T-helper 2 cell treated with Interferon-gamma antibody and Interleukin-4, amounts not matched to agents 100 ng/mL and 5 ng/mL, for 36 hours (primary cell): ENCODE data around the gene FOXP2. TPM values are rescaled to one million over a fixed set of nuclear protein-coding genes. Genes with fewer than 3 reads are reported as not detected.
"Not testable (repeated sequence)": the region's sequence is repeated elsewhere in the genome, so short reads cannot be mapped to it uniquely, and the experiment has no call there.

Experiments
- intact Hi-C: fragments of 100-400 bp; cut with micrococcal nuclease; formaldehyde crosslinking; loops from one replicate; pipeline ENCODE4 v1.15.1; 2023
- total RNA-seq: library from RNA; stranded (reverse); gene quantifications from 2 replicates; pipeline ENCODE4 v1.2.3, GENCODE V29; 2022

FOXP2 gene
- total RNA-seq, 1 donor from 2014 or later, result not detected

DNA sequence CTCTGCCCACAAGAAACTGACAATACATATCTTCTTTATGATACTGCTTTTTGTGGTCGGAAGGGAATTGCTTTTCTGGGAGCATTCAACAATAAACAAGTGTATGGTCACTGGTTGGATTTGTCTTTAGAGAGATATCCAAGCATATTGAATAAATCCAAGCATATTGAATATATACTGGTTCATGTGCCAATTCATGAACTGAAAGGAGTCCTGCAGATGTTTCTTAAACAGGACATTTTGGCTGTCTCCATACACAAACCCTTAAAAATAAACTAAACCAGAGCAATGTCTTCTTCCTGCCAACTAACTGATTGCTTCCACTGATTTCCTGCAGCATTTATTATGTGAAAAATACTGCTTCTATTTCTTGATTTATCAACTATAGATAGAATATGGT, 173.9 kb downstream of the FOXP2 start:
- intact Hi-C loops, result no loop called here

DNA sequence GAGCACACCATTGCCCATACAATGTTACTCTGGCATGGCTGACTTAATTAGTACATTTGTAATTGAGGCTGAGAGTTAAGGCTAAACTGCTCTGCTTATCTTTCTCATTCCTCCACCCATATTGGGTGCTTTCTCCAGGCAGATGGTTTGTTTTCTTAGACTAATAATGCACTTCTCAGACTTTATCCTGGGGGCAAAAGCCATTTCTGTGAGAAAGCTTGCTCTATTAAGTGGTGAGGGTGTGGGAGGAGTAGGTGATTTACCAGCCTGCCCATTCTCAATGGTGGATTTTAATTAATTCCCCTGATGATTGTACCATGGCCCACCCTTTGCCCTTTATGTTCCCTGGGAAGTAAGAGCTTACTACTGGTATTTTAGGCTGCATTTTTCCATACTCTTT, 174.8 kb downstream of the FOXP2 start:
- intact Hi-C loops, result no loop called here

DNA sequence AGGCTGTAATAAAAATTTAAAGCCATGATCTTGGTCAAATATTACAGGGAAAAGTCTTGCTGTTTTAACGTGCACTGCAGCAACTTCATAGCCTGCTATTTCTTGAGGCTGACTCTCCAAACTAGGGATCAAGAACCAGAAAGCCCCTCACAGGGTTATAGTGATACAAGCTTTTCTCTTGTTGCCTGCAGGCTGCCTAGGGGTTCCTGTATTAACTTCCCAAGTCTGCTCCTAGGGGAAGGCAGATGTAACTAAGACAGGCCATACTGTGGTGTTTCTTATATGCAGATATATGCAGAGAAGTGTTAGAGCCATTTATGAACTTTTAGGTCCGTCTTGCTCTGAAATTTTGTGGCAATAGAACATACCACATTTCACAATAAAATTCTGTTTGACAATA, 175.7 kb downstream of the FOXP2 start:
- intact Hi-C loops, result no loop called here

DNA sequence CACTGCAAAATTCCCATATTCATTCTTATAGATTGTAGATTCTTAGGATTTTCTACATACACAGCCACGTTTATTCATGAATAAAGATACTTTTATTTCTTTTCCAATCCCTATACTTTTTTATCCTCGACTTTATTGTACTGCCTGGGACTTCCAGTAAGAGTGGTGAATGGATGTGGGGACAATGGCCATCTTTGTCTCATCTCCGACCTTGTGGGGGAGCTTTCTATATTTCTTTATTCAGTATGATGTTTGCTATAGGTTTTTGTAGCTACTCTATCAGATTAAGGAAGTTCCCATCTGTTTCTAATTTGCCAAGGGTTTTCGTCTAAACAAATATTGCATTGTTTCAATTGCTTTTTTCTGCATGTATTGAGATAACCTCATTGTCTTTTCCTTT, 184.3 kb downstream of the FOXP2 start:
- intact Hi-C loops, result no loop called here

DNA sequence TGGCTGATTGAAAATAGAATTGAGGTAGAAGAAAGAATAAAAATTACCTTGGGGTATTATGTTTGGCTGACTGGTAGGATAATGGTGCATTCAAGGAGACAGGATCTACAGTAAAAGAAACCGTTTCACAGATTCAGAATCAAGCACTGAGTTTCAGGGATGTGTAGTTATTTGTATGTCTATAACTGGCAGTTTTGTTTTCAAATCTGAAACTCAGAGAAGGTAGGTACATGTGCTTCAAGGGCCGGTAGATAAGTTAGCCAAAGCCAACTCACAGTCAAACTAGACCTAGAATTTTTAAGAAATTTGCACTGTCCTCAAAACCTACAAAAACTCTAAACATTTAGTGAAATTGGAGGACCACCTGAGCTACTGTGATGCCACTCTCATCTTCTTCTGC, 191.5 kb downstream of the FOXP2 start:
- intact Hi-C loops, result no loop called here

DNA sequence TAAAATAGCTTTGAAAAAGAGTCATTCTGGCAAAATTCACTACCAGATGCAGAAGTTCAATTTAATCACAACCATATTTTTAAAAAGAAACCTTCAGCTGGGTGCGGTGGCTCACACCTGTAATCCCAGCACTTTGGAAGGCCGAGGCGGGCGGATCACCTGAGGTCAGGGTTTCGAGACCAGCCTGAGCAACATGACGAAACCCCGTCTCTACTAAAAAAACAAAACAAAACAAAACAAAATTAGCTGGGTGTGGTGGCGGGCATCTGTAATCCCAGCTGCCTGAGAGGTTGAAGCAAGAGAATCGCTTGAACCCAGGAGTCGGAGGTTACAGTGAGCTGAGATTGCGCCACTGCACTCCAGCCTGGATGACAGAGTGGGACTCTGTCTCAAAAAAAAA, 194.2 kb downstream of the FOXP2 start:
- intact Hi-C loops, result not testable (repeated sequence)

DNA sequence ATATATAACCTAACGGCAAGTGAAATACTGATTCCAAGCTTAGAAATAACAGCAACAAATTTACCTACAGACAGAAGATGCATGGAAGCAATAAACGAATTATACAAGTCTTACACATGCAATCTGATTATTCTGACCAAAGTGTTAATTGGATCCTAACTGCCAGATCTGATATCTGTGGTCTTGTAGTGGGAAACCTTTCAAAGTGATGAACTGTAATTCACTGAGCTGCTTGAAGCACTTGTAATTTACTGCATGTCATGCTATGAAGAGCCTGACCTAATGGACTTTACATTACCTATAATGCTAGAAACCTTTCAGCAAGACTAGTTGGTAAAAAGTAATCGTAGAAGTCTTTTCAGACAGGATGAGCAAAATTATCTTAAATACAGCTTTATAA, 205.6 kb downstream of the FOXP2 start:
- intact Hi-C loops, result no loop called here

DNA sequence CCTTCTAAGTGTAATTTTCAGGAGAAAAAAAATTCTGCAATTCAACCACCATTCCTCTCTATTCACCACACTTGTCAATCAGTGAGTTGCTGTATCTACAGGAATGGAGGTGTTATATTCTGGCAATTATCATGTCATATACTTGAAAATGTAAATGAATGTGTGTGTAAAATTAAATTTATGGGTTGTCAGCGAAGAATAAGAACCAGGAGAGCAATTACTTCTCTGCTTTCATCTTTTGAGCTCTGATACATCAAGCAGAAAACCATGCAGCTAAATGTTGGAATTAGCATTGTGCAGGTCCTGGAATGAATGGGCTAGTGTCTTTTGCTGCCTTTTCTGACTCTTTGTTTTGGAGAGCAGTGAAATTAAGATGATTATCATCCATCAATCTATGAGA, 207.6 kb downstream of the FOXP2 start:
- intact Hi-C loops, result no loop called here

DNA sequence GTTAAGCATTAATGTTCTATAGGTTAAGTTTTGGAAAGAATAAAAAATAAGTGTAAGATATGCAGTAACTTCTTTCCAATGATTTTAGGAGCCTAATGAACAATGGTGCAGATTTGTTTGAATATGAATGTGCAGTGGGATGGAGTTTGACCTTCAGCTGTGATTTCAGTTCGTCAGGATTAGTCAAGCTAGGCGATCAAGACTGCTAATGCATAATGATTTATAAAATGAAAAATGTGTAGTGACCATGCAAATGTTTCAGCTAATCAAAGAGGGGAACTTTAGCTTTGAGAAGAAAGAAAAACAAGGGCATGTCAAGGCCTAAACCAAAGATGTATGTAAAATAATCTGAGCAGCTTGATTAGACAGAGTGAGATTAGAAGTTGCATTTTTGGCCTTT, 208.5 kb downstream of the FOXP2 start:
- intact Hi-C loops, result no loop called here

DNA sequence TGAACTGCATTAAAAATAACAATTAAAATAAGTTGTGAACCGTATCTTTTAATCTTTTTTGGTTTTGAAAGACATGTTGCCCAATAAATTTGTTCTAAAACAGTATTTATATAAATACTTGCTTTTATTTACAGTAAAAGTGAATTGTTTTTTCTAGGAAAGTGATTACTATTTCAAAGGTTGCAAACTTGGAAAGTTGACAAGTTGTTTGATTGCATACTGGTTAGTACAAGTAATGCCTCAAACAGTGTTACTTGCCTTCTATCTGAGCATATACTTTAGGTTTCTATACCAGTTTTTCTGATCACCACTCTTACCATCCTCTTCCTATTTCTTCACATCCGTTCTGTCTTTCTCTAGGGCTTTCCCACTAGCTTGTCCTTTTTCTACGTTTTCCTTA, 212.6 kb downstream of the FOXP2 start:
- intact Hi-C loops, result no loop called here

DNA sequence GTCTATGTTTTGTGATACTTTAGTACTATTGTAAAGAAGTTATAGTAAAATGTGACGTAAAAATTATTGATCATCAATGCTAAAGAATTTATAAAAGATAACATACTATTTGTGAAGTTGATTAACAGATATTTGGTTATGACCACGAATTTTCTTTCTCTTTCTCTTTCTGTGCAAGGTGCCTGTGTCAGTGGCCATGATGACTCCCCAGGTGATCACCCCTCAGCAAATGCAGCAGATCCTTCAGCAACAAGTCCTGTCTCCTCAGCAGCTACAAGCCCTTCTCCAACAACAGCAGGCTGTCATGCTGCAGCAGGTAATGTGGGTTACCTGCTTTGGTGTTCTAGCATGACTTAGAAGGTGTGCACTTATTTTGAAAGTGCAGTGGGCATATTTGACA, 213.7 kb downstream of the FOXP2 start:
- intact Hi-C loops, result no loop called here

DNA sequence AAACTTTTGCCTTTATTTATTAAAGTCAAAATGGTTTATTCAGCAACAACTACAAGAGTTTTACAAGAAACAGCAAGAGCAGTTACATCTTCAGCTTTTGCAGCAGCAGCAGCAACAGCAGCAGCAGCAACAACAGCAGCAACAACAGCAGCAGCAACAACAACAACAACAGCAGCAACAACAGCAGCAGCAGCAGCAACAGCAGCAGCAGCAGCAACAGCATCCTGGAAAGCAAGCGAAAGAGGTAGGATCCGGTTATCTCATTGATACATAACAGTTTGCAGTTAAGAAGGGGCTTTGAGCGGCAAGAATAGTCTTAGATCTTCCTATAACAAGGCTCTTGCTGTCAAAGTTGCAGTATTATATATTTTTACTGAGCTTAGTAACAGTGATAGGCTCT, 215.1 kb downstream of the FOXP2 start:
- intact Hi-C loops, result no loop called here

DNA sequence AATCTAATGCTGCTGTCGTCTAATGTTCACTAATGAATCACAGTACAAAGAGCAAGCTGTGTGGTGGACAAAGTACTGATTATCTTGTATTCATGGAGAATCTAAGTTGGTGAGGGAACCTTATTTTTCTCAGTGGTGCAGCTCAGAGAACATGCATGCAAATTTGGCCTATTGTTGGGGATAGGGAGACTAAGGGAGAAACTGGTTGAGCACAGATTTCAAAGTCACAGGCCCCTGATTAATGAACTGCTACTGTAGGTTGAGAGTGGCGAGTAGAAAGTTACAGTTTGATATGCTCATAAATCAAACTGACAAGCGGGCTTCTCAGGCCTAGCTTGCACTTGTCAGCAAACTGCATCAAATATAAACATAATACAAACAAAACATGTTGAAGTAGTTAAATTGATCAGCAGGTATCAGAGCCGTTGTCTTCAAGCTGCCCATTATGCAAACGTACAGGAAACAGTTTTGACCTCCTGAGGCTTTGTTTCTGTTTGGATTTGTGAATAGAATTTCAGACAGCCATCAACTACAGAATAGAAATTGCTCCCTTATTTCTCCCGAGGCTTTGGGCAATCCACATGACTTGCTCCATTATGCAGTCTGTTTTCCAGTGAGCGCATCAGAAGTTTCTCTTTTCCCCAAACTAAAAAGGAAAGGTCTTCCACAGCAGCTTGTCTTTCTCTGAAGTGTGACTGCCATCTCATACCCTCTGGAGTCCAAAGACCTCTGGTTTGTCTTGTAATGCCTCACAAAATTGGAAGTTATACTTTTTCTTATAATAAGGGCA, 215.8 kb downstream of the FOXP2 start:
- intact Hi-C loops, result no loop called here

DNA sequence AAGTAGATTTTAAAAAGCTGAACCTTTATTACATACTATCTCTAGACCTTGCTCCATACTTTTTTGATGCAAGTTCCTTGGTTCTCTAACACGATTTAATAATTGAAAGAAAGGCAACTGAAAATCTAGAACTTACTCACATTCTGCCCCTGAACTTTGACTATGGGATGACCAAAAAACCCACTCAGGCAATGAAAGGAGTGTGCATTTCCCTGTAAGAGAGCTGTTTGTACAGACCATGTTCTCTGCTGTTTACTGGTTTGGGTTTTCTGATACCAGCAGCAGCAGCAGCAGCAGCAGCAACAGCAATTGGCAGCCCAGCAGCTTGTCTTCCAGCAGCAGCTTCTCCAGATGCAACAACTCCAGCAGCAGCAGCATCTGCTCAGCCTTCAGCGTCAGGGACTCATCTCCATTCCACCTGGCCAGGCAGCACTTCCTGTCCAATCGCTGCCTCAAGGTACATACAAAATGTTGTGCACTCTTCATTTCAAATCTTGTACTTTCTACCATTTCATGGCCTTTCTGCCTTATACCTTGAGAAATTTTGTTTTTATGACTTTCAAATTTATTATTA, 216.7 kb downstream of the FOXP2 start:
- intact Hi-C loops, result no loop called here

DNA sequence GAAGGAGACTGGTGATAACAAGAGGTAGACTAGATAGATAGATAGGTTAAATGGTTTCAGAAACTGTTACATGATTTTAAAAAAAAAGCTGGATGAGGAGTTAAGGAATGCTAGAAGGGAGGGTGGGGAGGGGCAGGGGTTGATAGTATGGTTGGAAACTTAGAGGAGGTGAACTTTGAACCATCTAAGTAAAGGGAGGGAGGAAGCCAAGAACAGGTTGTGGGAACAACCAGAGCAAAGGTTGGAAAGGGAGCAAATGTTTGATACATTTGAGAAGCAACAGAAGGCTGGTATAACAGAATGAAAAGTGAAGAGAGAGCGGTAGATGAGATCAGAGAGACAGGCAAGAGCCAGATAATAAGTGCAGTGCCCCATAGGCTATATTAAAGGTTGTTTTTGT, 224.8 kb downstream of the FOXP2 start:
- intact Hi-C loops, result no loop called here

DNA sequence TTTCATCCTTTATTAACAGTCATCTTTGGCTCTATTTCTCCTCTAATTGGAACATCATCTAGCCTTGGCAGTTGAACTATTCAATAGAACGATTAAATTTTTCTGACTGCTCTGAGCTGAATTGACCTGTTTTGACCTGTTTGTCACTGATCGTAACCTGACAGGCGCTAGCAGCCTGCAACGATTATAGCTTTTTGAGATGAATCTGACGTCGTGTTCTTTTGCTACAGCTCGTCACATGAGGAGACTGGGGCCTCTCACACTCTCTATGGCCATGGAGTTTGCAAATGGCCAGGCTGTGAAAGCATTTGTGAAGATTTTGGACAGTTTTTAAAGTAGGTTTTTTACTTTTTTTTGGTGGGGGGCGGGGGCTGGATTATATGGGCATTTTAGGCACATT, 229.8 kb downstream of the FOXP2 start:
- intact Hi-C loops, result no loop called here

DNA sequence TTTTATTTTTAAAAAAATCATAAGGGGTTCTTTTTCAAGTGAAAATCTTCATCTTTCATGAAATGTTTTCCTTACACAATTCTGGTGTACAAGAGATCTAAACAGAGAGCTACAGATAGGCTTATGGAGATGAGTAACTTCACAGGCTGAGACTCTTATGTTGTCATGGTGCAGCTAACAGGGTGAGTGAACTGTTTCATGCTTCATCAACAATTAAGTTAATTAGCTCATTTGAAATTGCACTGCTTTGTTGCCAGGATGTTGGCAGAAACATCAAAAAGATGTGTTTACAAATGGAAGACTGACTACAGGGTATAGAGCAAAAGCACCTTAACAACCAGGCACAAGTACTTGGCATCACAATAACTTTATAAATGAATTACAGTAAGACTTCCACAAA, 230.8 kb downstream of the FOXP2 start:
- intact Hi-C loops, result no loop called here

DNA sequence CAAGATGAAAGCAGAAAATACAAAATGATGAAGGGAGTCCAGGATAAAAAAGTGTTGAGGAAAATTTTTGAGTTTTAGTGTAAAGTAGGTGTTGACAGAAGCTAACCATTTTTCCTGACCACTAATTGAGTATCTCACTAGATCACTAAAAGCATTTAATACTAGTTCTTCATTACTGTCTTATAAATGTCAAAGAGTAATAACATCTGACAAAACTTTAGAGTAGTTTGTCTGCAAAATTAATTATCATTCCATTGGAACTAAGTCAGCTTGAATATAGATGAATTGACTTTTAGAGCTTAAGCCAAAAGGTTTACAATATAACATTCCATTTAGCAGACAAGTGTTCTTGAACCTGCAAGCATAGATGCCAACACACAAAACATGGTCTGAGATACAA, 232.9 kb downstream of the FOXP2 start:
- intact Hi-C loops, result no loop called here

DNA sequence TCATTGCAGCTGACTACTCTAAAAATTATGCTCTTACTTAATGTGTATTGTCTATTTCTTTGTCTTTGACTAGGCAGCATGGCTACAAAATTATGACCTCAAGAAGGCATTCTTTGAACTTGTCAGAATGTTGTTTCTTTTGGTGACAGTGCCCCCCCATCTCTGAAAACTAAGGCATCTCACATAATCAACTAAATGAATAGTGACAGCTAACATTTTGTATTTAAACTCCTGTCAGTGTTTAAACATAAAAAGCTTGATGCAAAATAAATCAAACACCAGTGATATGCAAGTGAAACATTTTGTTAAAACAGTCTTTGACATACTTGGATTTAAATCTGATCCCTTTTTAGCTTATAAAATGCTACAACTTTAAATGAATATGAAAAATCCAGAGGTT, 233.5 kb downstream of the FOXP2 start:
- intact Hi-C loops, result no loop called here

DNA sequence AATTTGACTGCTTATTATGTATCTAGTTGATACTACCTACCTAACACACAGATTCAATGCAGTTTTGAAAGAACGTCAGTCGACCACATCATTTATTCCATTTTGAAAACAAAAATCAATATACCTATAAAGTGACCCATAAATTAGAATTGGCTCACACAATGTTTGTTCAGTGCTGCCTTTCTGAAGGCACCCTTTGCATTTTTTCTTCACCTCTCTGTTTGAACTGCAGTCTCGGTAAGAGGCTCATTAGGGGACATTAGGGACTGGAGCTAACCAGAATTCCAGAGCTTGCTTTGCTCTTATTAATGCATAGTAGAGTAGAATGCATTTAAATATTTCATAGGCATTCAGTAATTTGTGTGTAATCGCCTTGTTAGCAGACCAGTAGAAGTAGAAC, 234.1 kb downstream of the FOXP2 start:
- intact Hi-C loops, result no loop called here

DNA sequence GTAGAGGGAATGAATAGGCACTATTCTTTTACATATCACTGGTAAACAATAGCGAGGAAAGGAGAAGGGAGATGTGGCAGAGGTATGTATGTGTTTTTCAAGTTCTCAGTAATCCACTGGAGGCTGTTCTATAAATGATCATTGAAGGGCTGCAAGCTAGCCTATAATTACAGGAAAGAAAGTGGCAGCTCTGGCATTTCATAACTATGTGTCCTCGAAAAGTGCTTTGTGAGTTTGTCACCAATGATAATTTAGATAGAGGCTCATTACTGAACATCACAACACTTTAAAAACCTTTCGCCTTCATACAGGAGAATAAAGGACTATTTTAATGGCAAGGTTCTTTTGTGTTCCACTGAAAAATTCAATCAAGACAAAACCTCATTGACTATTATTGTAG, 235.1 kb downstream of the FOXP2 start:
- intact Hi-C loops, result no loop called here

DNA sequence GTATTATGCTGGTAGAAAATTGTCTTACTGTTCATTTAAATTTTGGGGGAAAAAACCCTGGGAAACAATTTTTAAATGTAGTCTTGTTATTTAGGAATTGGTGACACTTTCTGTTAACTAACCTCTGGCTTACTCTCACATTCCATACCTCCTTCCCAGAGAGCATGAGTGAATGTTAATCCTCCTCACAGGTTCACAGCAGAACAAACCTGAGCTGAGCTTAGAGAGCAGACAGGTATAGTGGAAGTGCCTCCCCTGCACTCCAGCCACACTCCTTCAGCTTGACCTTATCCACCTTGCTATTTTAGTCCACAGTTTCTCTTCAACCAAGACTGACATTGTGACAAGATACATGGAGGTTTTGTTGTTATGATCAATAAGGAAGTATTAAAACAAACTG, 235.9 kb downstream of the FOXP2 start:
- intact Hi-C loops, result no loop called here

DNA sequence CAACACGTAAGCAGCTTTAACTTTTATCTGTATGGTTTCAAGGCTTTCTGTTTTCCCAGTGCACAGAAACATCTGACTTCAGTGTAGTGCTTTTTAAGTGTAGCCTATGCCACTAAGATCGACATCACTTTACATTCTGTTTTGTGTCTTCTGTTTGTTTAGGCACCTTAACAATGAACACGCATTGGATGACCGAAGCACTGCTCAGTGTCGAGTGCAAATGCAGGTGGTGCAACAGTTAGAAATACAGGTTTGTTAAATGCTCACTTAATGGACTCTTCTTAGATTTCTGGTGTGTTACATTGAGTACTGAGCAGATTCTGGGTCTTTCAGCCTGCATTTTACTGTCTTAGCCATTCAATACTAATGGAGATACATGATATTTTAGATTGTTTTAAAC, 237.4 kb downstream of the FOXP2 start:
- intact Hi-C loops, result no loop called here
